ENCODE measurements around the gene NUP93. TPM values are rescaled to one million over a fixed set of nuclear protein-coding genes. Genes with fewer than 3 reads are reported as not detected.

NUP93 gene
- 10 to 100 TPM; 12.9 to 30.7 (median 23.0) TPM for total RNA-seq

DNA sequence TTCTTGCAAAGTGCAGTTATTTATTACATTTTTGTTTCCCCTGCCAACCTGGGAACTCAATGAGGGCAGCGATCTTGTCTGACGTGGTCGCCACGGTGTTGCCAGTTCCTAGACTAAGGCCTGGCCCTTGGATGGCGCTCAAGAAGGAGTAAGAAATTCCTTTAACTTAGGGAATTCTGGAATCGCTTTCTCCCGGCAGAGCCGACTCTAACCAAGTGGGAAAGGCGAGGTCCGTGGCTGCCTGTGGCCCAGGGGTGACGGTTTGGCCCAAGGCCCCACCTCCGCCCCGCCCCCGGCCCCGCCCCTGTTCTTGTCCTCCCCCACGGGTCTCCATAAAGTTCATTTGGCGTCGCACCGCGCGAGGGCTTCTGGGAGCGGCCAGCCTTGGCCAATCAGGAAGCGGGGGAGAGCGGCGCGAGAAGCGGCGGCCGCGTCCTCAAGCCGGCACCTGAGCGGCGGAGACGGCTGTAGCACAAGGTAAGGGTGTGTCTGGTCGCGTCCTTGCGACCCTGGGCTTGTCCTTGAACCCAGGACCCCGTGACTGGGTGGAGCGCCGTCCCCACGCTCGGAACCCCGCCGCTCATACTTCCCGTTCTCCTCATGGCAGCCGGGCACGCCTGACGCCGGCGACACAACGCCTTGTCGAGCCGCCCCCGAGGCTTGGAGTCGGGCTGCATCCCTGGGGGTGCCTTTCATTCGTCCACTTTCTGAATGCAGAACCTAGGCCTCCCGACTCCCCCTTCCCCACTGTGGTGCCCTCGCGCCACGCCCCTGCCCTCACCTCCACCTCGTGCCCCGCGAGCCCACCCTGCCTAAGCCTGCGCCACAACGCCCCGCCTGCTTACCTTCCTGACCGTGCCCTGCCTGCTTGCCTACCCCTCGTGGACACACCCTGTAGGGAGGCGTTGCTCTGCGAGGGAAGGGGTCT is at the start of gene NUP93:
NUP93 (plus strand) TSS at position 395 of the 928 bp plus-strand sequence. CDS start 18,119 bp downstream, outside the sequence.
- peak; percentile 53 to 66 for TF ChIP-seq POLR2A (IDR thresholded peaks at IDR 0.05)
- TF ChIP-seq, protein P1, sequence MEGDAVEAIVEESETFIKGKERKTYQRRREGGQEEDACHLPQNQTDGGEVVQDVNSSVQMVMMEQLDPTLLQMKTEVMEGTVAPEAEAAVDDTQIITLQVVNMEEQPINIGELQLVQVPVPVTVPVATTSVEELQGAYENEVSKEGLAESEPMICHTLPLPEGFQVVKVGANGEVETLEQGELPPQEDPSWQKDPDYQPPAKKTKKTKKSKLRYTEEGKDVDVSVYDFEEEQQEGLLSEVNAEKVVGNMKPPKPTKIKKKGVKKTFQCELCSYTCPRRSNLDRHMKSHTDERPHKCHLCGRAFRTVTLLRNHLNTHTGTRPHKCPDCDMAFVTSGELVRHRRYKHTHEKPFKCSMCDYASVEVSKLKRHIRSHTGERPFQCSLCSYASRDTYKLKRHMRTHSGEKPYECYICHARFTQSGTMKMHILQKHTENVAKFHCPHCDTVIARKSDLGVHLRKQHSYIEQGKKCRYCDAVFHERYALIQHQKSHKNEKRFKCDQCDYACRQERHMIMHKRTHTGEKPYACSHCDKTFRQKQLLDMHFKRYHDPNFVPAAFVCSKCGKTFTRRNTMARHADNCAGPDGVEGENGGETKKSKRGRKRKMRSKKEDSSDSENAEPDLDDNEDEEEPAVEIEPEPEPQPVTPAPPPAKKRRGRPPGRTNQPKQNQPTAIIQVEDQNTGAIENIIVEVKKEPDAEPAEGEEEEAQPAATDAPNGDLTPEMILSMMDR (IDR thresholded peaks at IDR 0.05 in 4 of 5, conservative IDR thresholded peaks at IDR 0.05 in 1 of 5) = no peak
- DNase-seq = peak; percentile 87 to 92
- in situ Hi-C loops (cut with MboI; ENCODE audit: low sequenced_read_pairs in 4 of 4) = no loop called here

DNA sequence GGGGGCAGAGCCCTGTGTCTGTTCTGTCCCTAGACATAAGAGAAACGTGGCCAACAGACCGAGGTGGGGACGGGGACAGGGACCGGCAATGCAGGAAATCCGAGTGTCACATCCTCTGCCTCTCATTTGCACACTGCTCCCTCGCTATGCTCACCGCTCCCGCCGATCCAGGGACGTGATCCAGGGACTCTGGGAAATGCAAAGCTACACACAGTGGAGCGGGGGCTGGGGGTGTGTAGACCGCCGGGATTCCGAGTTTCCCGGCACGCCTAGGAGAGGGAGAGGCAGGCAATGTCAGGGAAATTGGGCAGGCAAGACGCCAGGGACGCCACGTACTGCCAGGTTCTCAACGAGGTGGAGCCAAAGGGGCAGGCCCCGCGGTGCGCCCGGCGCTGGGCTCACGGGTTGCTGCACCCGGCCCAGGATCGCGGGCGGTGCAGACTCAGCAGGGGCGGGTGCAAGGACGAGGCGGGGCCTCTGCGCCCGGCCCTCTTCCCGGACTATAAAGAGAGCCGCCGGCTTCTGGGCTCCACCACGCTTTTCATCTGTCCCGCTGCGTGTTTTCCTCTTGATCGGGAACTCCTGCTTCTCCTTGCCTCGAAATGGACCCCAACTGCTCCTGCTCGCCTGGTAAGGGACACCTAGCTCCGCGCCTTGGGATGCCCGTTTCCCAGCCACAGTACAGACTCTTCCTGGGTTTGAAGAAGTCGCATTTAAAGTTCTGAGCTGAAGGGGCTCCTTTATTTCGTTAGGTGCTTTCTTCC is 47.8 kb upstream of the NUP93 start, which contains the start of gene MT1X:
MT1X (plus strand) TSS at position 532 of the 764 bp plus-strand sequence; CDS start at position 603, 71 bp downstream.
- intact Hi-C loops (cut with DNase I; ENCODE audit: low total_unique reads) = loop anchor here (1.0 to 5.0 kb wide), 6 partner anchors 57 to 380 kb away; partner anchors contain the start of genes HERPUD1, MT1E and MT2A
- in situ Hi-C loops (cut with MboI; ENCODE audit: low sequenced_read_pairs in 4 of 4) = loop anchor here in 3 of 4 donors (5.0 to 25.0 kb wide), 2 partner anchors 75 to 270 kb away; partner anchors contain the start of gene MT2A (in 2 of the 3)
- H3K36me3 ChIP-seq = no peaks in the 10 kb centered on the region
- H3K9me3 ChIP-seq = no peaks in the 10 kb centered on the region
- peak within 1 kb of the TSS; percentile 66 to 83 (median 78) for H3K4me3 ChIP-seq
- peak within 1 kb of the TSS; percentile 89 to 94 (median 91) for H3K27ac ChIP-seq
- H3K27me3 ChIP-seq = no peaks in the 10 kb centered on the region
- ATAC-seq (peak; percentile 28 to 29), DNase-seq (peak; percentile 95 to 97)
- TF ChIP-seq, protein P1 (IDR thresholded peaks at IDR 0.05 in 4 of 5, conservative IDR thresholded peaks at IDR 0.05 in 1 of 5) = no peak
- TF ChIP-seq POLR2A (IDR thresholded peaks at IDR 0.05) = peak in 1 of 2 donors; percentile 99
- peaks cover 45 to 46% of the 10 kb centered on the region in 2 donors for H3K4me1 ChIP-seq

More for the DNA sequence above, at the start of gene NUP93:
- ATAC-seq = peak; percentile 97 to 98
- Histone ChIP-seq H3K27ac (peak within 1 kb of the TSS; percentile 81 to 89 (median 86)), H3K9me3 (no peaks in the 10 kb centered on the region), H3K4me3 (peak within 1 kb of the TSS; percentile 77 to 95 (median 90)), H3K36me3 (no peaks in the 10 kb centered on the region), H3K4me1 (peaks cover 21 to 24% of the 10 kb centered on the region in 2 donors), H3K27me3 (no peaks in the 10 kb centered on the region)
- intact Hi-C loops (cut with DNase I; ENCODE audit: low total_unique reads) = no loop called here

DNA sequence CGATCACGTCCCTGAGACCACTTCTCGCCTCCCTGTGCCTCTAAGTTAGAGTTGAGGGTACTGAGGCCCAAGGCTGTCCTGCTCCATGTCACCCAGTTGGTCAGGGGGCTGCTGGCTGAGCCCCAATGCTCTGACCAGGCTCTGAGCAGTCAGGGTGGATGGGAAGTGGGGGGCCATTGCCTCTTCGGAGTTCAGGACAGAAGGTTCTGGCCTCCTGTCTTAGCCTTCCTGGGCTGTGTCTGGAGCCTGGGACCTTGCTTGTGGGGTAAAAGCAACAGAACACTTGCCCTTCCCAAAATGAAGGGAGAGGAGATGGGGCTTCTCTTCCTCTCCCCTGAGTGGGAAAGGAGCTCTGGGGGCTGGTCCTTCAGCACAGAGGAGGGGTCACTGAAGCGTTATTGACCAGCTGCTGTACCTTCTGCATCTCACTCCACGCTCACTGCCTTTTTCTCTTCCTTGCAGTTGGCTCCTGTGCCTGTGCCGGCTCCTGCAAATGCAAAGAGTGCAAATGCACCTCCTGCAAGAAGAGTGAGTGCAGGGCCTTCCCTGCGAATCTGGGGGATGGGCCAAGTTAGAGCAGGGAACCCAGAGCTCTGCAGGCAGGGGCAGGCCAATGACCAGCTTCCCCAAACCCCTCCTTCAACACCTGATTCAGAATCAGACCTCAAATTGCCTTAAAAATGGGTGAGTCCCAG is 47.1 kb upstream of the NUP93 start:
- H3K4me3 ChIP-seq = peak overlapping the region; percentile 66 to 83 (median 78)
- DNase-seq (peak in 1 of 2 donors; percentile 42), ATAC-seq (peak in 1 of 2 donors; percentile 1)
- in situ Hi-C loops (cut with MboI; ENCODE audit: low sequenced_read_pairs in 4 of 4) = loop anchor here in 3 of 4 donors (5.0 to 25.0 kb wide), 2 partner anchors 76 to 271 kb away; partner anchors contain the start of gene MT2A (in 2 of the 3)
- H3K27me3 ChIP-seq = no peaks in the 10 kb centered on the region
- peaks cover 45 to 46% of the 10 kb centered on the region in 2 donors for H3K4me1 ChIP-seq
- peak overlapping the region; percentile 89 to 94 (median 91) for H3K27ac ChIP-seq
- no peaks in the 10 kb centered on the region for H3K36me3 ChIP-seq
- no peaks in the 10 kb centered on the region for H3K9me3 ChIP-seq
- intact Hi-C loops (cut with DNase I; ENCODE audit: low total_unique reads) = loop anchor here (1.0 to 5.0 kb wide), 6 partner anchors 58 to 379 kb away; partner anchors contain the start of genes HERPUD1, MT1E and MT2A
- TF ChIP-seq, protein P1 (IDR thresholded peaks at IDR 0.05 in 4 of 5, conservative IDR thresholded peaks at IDR 0.05 in 1 of 5) = no peak
- peak in 1 of 2 donors; percentile 87 for TF ChIP-seq POLR2A (IDR thresholded peaks at IDR 0.05)
